Stimulated activated CD8-positive, alpha-beta memory T cell treated with anti-CD3 and anti-CD28 coated beads, Interleukin-12 subunit alpha, Interleukin-12 subunit beta, amount 100 ng/mL, for 1 hour (primary cell): Measurements from ENCODE around the gene FAM50B.

ENCODE experiments used
- DNase-seq: peaks from one replicate; pipeline ENCODE4 v3.0.0-alpha.2; 2020; ENCODE audit warnings: low read depth

FAM50B gene

GRCh38 chr6:3894590-3895311 is 45.6 kb downstream of the FAM50B start:
- DNase-seq, result no peak

GRCh38 chr6:3895312-3895653 is 46.1 kb downstream of the FAM50B start:
- DNase-seq, result no peak

- no peak for DNase-seq
These were observed 46.6 kb downstream of the FAM50B start for GRCh38 chr6:3895805-3896204.

- DNase-seq, result no peak
These were observed 49.3 kb downstream of the FAM50B start for GRCh38 chr6:3898265-3898994.

- DNase-seq, result no peak
These were observed 49.9 kb downstream of the FAM50B start for GRCh38 chr6:3899061-3899460.

- DNase-seq, result no peak
These were observed 50.8 kb downstream of the FAM50B start for GRCh38 chr6:3899970-3900439.
